ENCODE data around the gene HEMK1. TPM values are rescaled to one million over a fixed set of nuclear protein-coding genes. Genes with fewer than 3 reads are reported as not detected.

The HEMK1 gene
- 10 to 100 TPM; 61.6 to 77.7 TPM for total RNA-seq

- intact Hi-C loops (cut with DNase I, micrococcal nuclease) = loop anchor here (1.0 to 5.0 kb wide), 14 partner anchors 21 to 1488 kb away; partner anchors contain the start of genes CYB561D2 (in 2 of the 2), MANF (in 2 of the 2), NPRL2 (in 2 of the 2) and CISH (in 1 of the 2)
- Mint-ChIP-seq H3K9me3 (ENCODE audit: low read depth) (no peaks in the 10 kb centered on the region), H3K4me1 (peaks cover 59% of the 10 kb centered on the region), H3K36me3 (ENCODE audit: low read depth) (peaks cover 50% of the 10 kb centered on the region), H3K27ac (peak within 1 kb of the TSS; percentile 99), H3K4me3 (peak within 1 kb of the TSS; percentile 100), H3K27me3 (no peaks in the 10 kb centered on the region)
- ChIA-PET CTCF (interaction anchor here (0.6 to 19.8 kb wide), 10 partner anchors 9 to 1102 kb away, joined by 3 to 647 read pairs (median 4); partner anchors contain the start of genes CISH and MAPKAPK3), POLR2A (interaction anchor here (0.6 to 10.9 kb wide), 8 partner anchors 20 to 816 kb away, joined by 3 to 267 read pairs (median 6); partner anchors contain the start of genes CISH, CYB561D2, MANF and MAPKAPK3)
- peak; percentile 33 for ATAC-seq
- peak; percentile 98 for DNase-seq
Observed at GRCh38 chr3:50568947-50569749, at the start of gene HEMK1. Gene HEMK1, plus strand, starts transcription at chr3:50569522. Its CDS starts 1,583 bp downstream, at chr3:50571105.

GRCh38 chr3:50520849-50521248, 48.5 kb upstream of the HEMK1 start:
- Mint-ChIP-seq H3K9me3 (ENCODE audit: low read depth) (no peaks in the 10 kb centered on the region), H3K27ac (no peak overlapping the region), H3K4me1 (peaks cover 7% of the 10 kb centered on the region), H3K27me3 (peaks cover 4% of the 10 kb centered on the region), H3K36me3 (ENCODE audit: low read depth) (no peaks in the 10 kb centered on the region), H3K4me3 (no peak overlapping the region)
- ChIA-PET CTCF (interaction anchor here (0.7 kb wide), 1 partner anchor 24 kb away, joined by 4 read pairs; no protein-coding TSS in a partner anchor), POLR2A (interaction anchor here (0.6 kb wide), 1 partner anchor 469 kb away, joined by 3 read pairs; no protein-coding TSS in a partner anchor)
- intact Hi-C loops (cut with DNase I, micrococcal nuclease) = no loop called here
- no peak for DNase-seq
- ATAC-seq = no peak

- CTCF ChIA-PET = interaction anchor here (4.2 kb wide), 1 partner anchor 21 kb away, joined by 15 read pairs; no protein-coding TSS in a partner anchor
- Mint-ChIP-seq H3K27ac (no peak overlapping the region), H3K4me1 (peaks cover 5% of the 10 kb centered on the region), H3K4me3 (no peak overlapping the region), H3K27me3 (peaks cover 4% of the 10 kb centered on the region), H3K9me3 (ENCODE audit: low read depth) (no peaks in the 10 kb centered on the region), H3K36me3 (ENCODE audit: low read depth) (no peaks in the 10 kb centered on the region)
- DNase-seq = no peak
- POLR2A ChIA-PET = no interaction called here
- intact Hi-C loops (cut with DNase I, micrococcal nuclease) = no loop called here
- no peak for ATAC-seq
Observed at GRCh38 chr3:50521572-50521971, 47.8 kb upstream of the HEMK1 start.

- CTCF ChIA-PET = interaction anchor here (0.6 to 4.2 kb wide), 7 partner anchors 19 to 387 kb away, joined by 3 to 15 read pairs (median 3); no protein-coding TSS in a partner anchor
- H3K27ac Mint-ChIP-seq = no peak overlapping the region
Observed at GRCh38 chr3:50523279-50523811, 46.0 kb upstream of the HEMK1 start.

GRCh38 chr3:50524746-50525145, 44.6 kb upstream of the HEMK1 start:
- Mint-ChIP-seq H3K36me3 (ENCODE audit: low read depth) (no peaks in the 10 kb centered on the region), H3K27ac (no peak overlapping the region), H3K4me3 (no peak overlapping the region), H3K27me3 (peaks cover 10% of the 10 kb centered on the region), H3K9me3 (ENCODE audit: low read depth) (no peaks in the 10 kb centered on the region), H3K4me1 (peaks cover 4% of the 10 kb centered on the region)
- CTCF ChIA-PET = interaction anchor here (0.7 to 4.2 kb wide), 3 partner anchors 13 to 114 kb away, joined by 3 to 15 read pairs (median 3); no protein-coding TSS in a partner anchor
- DNase-seq (no peak), ATAC-seq (no peak)
- POLR2A ChIA-PET = no interaction called here
- intact Hi-C loops (cut with DNase I, micrococcal nuclease) = no loop called here

More at GRCh38 chr3:50523279-50523811, 46.0 kb upstream of the HEMK1 start:
- no peak for DNase-seq
- ATAC-seq = no peak
- H3K4me1 Mint-ChIP-seq = peaks cover 4% of the 10 kb centered on the region
- POLR2A ChIA-PET = no interaction called here
- H3K9me3 Mint-ChIP-seq (ENCODE audit: low read depth) = no peaks in the 10 kb centered on the region
- H3K4me3 Mint-ChIP-seq = no peak overlapping the region
- H3K36me3 Mint-ChIP-seq (ENCODE audit: low read depth) = no peaks in the 10 kb centered on the region
- intact Hi-C loops (cut with DNase I, micrococcal nuclease) = no loop called here
- H3K27me3 Mint-ChIP-seq = peaks cover 7% of the 10 kb centered on the region

GRCh38 chr3:50525191-50525910, 44.0 kb upstream of the HEMK1 start:
- no peaks in the 10 kb centered on the region for H3K9me3 Mint-ChIP-seq (ENCODE audit: low read depth)
- DNase-seq (no peak), ATAC-seq (no peak)
- H3K4me3 Mint-ChIP-seq = no peak overlapping the region
- intact Hi-C loops (cut with DNase I, micrococcal nuclease) = no loop called here
- H3K36me3 Mint-ChIP-seq (ENCODE audit: low read depth) = no peaks in the 10 kb centered on the region
- ChIA-PET POLR2A (no interaction called here), CTCF (interaction anchor here (0.7 to 4.2 kb wide), 2 partner anchors 12 to 17 kb away, joined by 3 to 15 read pairs; no protein-coding TSS in a partner anchor)
- H3K27ac Mint-ChIP-seq = no peak overlapping the region
- H3K4me1 Mint-ChIP-seq = peaks cover 4% of the 10 kb centered on the region
- peaks cover 13% of the 10 kb centered on the region for H3K27me3 Mint-ChIP-seq

- intact Hi-C loops (cut with DNase I, micrococcal nuclease) = loop anchor here in 1 of 2 experiments (2.0 kb wide), 1 partner anchor 121 kb away; no protein-coding TSS in a partner anchor
Observed at GRCh38 chr3:50525987-50526386, 43.3 kb upstream of the HEMK1 start.

GRCh38 chr3:50530001-50530970, 39.0 kb upstream of the HEMK1 start:
- peaks cover 21% of the 10 kb centered on the region for H3K27me3 Mint-ChIP-seq
- intact Hi-C loops (cut with DNase I, micrococcal nuclease) = no loop called here
- POLR2A ChIA-PET = no interaction called here
- DNase-seq (no peak), ATAC-seq (no peak)
- no peak overlapping the region for H3K4me3 Mint-ChIP-seq
- peaks cover 4% of the 10 kb centered on the region for H3K4me1 Mint-ChIP-seq
- no peaks in the 10 kb centered on the region for H3K9me3 Mint-ChIP-seq (ENCODE audit: low read depth)
- H3K27ac Mint-ChIP-seq = no peak overlapping the region
- CTCF ChIA-PET = no interaction called here
- no peaks in the 10 kb centered on the region for H3K36me3 Mint-ChIP-seq (ENCODE audit: low read depth)

More at GRCh38 chr3:50525987-50526386, 43.3 kb upstream of the HEMK1 start:
- ChIA-PET POLR2A (no interaction called here), CTCF (no interaction called here)
- Mint-ChIP-seq H3K4me1 (peaks cover 4% of the 10 kb centered on the region), H3K9me3 (ENCODE audit: low read depth) (no peaks in the 10 kb centered on the region), H3K36me3 (ENCODE audit: low read depth) (no peaks in the 10 kb centered on the region), H3K27me3 (peaks cover 15% of the 10 kb centered on the region), H3K4me3 (no peak overlapping the region), H3K27ac (no peak overlapping the region)
- DNase-seq (peak; percentile 89), ATAC-seq (peak; percentile 97)

GRCh38 chr3:50531201-50531600, 38.1 kb upstream of the HEMK1 start:
- ChIA-PET POLR2A (no interaction called here), CTCF (no interaction called here)
- H3K36me3 Mint-ChIP-seq (ENCODE audit: low read depth) = no peaks in the 10 kb centered on the region
- H3K4me1 Mint-ChIP-seq = no peaks in the 10 kb centered on the region
- no peak overlapping the region for H3K4me3 Mint-ChIP-seq
- no peak overlapping the region for H3K27ac Mint-ChIP-seq
- ATAC-seq = peak; percentile 36
- intact Hi-C loops (cut with DNase I, micrococcal nuclease) = no loop called here
- DNase-seq = peak; percentile 33
- no peaks in the 10 kb centered on the region for H3K9me3 Mint-ChIP-seq (ENCODE audit: low read depth)
- H3K27me3 Mint-ChIP-seq = peaks cover 21% of the 10 kb centered on the region

GRCh38 chr3:50532062-50532705, 37.1 kb upstream of the HEMK1 start:
- intact Hi-C loops (cut with DNase I, micrococcal nuclease) = no loop called here
- no peaks in the 10 kb centered on the region for H3K36me3 Mint-ChIP-seq (ENCODE audit: low read depth)
- H3K27me3 Mint-ChIP-seq = peaks cover 21% of the 10 kb centered on the region

More at GRCh38 chr3:50532062-50532705, 37.1 kb upstream of the HEMK1 start:
- DNase-seq = no peak
- H3K4me3 Mint-ChIP-seq = no peak overlapping the region
- no peak for ATAC-seq
- POLR2A ChIA-PET = no interaction called here
- no peak overlapping the region for H3K27ac Mint-ChIP-seq
- H3K9me3 Mint-ChIP-seq (ENCODE audit: low read depth) = no peaks in the 10 kb centered on the region
- H3K4me1 Mint-ChIP-seq = no peaks in the 10 kb centered on the region
- CTCF ChIA-PET = no interaction called here

Data from activated CD4-positive, alpha-beta T cell treated with anti-CD3 and anti-CD28 coated beads for 36 hours (primary cell).